Left lung (tissue), 10 donors: ENCODE data around the gene NUDCD3. TPM values are rescaled to one million over a fixed set of nuclear protein-coding genes. Genes with fewer than 3 reads are reported as not detected.

Source experiments
- ATAC-seq: fragments of 200-7000 bp; cut with Tn5 transposase; one replicate; pipeline ENCODE4 v1.9.1; 2020; ENCODE audit warnings: moderate library complexity
- DNase-seq, 4 donors: peaks; one replicate each; pipeline ENCODE4 v3.0.0-alpha.2; 2013 to 2020
- H3K27ac ChIP-seq, 2 donors: fragments of 200-600 bp; sonication (generic) in 1 of 2; one replicate each; pipeline versions ENCODE4 v1.5.0 to v1.8.0; 2020 to 2021
- H3K27me3 ChIP-seq, 2 donors: fragments of 200-600 bp; sonication (generic) in 1 of 2; one replicate each; pipeline versions ENCODE4 v1.5.0 to v1.8.0; 2020 to 2021
- H3K36me3 ChIP-seq, 2 donors: fragments of 200-600 bp; sonication (generic) in 1 of 2; one replicate each; pipeline versions ENCODE4 v1.5.0 to v1.8.0; 2020 to 2021
- H3K4me1 ChIP-seq, 2 donors: fragments of 200-600 bp; one replicate each; pipeline ENCODE4 v1.8.0; 2021
- H3K4me3 ChIP-seq, 2 donors: fragments of 200-600 bp; sonication (generic) in 1 of 2; one replicate each; pipeline versions ENCODE4 v1.5.0 to v1.8.0; 2020 to 2021; ENCODE audit warnings: mild to moderate bottlenecking in 1 of 2
- H3K9me3 ChIP-seq, 2 donors: fragments of 200-600 bp; sonication (generic) in 1 of 2; one replicate each; pipeline versions ENCODE4 v1.5.0 to v1.8.0; 2020 to 2021
- intact Hi-C, 2 donors: fragments of 100-400 bp; cut with DNase I; formaldehyde crosslinking; loops; one replicate each; pipeline versions ENCODE4 v1.11.2 to v1.14.2; 2022
- polyA plus RNA-seq, 6 donors: library from polyadenylated mRNA; unstranded; fragments of 120-200 nt; gene quantifications; one replicate each; pipeline ENCODE4 v1.2.1, GENCODE V29; 2013; ENCODE audit not compliant: insufficient read length in 6 of 6
- total RNA-seq, 2 donors: library from RNA; stranded (reverse); fragmentation: NEBNext Ultra II Directional; extraction: Animal tissue kit (Norgen Biotek cat#: 25700); gene quantifications; one replicate each; pipeline ENCODE4 v1.2.1, GENCODE V29; 2021
- TF ChIP-seq, protein P1 (sequence below), 2 donors: fragments of 200-600 bp; sonication (generic) in 1 of 2; IDR thresholded peaks; one replicate each; pipeline versions ENCODE4 v1.5.0 to v1.8.0; 2021; ENCODE audit warnings: antibody characterized with exemption in 2 of 2
- donor health status: DM: no; HTN: yes; CAD: no.
- donor health status: DM: no; HTN: no; CAD: no.

The NUDCD3 gene
- total and polyA plus RNA-seq, 8 donors = 88.6 to 101 (median 90.7) TPM

DNA sequence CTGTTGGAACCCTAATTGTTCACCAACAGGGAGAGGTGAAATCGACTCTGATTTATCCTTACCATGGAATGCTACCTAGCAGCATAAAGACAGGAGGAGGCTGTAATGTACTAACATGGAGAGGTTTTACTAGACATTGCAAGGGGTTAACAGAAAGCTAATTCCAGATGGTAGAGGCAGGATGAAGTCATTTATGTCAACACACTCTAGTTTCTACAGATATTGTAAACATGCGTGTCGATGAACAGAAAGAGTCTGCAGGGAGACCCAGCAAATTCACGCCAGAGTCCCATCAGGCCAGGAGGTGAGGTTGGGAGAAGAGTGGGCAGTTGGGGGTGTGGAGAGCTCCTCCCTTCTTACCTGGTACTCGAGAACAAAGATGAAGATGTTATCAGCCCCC lies 43.6 kb upstream of the NUDCD3 start:
- H3K36me3 ChIP-seq = no peaks in the 10 kb centered on the region
- H3K9me3 ChIP-seq = no peaks in the 10 kb centered on the region
- intact Hi-C loops = no loop called here
- H3K4me3 ChIP-seq = no peak overlapping the region
- DNase-seq (peak in 1 of 4 donors; percentile 7), ATAC-seq (no peak)
- H3K27me3 ChIP-seq = no peaks in the 10 kb centered on the region
- no peaks in the 10 kb centered on the region for H3K4me1 ChIP-seq
- TF ChIP-seq, protein P1, sequence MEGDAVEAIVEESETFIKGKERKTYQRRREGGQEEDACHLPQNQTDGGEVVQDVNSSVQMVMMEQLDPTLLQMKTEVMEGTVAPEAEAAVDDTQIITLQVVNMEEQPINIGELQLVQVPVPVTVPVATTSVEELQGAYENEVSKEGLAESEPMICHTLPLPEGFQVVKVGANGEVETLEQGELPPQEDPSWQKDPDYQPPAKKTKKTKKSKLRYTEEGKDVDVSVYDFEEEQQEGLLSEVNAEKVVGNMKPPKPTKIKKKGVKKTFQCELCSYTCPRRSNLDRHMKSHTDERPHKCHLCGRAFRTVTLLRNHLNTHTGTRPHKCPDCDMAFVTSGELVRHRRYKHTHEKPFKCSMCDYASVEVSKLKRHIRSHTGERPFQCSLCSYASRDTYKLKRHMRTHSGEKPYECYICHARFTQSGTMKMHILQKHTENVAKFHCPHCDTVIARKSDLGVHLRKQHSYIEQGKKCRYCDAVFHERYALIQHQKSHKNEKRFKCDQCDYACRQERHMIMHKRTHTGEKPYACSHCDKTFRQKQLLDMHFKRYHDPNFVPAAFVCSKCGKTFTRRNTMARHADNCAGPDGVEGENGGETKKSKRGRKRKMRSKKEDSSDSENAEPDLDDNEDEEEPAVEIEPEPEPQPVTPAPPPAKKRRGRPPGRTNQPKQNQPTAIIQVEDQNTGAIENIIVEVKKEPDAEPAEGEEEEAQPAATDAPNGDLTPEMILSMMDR (IDR thresholded peaks at IDR 0.05) = no peak
- no peak overlapping the region for H3K27ac ChIP-seq

DNA sequence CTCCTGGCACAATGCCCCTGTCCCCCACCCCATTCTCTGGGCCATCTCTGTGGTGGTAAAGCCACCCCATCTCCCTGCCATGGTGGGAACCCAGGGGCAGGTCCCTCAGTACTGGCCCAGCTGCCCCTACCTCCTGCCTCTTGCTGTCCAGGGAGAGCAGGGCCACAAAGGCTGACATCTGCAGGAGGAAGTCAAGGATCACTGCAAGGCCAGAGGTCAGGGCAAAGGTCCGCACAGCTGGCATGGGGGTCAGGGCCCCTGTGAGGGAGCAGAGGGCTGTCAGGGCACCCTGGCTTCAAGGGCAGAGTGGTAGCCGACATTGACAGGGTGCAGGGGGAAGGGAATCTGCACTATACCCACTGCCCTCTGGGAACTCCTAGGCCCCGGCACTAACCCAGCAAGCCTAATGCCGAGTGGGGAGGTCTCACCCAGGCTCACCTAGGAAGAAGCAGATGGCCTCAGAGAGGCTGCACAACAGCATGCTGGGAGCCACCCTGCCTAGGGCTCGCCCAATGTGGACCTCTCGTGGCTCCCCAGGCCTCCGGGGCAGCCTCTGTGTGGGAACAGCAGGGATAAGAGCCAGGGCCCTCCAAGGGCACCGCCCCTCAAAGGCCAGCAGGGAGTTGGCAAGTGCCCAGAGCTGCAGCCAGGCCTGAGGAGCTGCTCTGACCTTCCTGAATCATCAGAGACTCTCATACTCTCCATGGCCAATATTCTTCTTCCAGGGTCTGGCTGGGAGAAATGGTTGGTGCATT lies 43.0 kb upstream of the NUDCD3 start:
- Histone ChIP-seq H3K9me3 (no peaks in the 10 kb centered on the region), H3K36me3 (no peaks in the 10 kb centered on the region), H3K4me1 (no peaks in the 10 kb centered on the region), H3K4me3 (no peak overlapping the region), H3K27ac (no peak overlapping the region), H3K27me3 (no peaks in the 10 kb centered on the region)
- TF ChIP-seq, protein P1 (IDR thresholded peaks at IDR 0.05) = no peak
- intact Hi-C loops = no loop called here
- DNase-seq = no peak
- no peak for ATAC-seq

DNA sequence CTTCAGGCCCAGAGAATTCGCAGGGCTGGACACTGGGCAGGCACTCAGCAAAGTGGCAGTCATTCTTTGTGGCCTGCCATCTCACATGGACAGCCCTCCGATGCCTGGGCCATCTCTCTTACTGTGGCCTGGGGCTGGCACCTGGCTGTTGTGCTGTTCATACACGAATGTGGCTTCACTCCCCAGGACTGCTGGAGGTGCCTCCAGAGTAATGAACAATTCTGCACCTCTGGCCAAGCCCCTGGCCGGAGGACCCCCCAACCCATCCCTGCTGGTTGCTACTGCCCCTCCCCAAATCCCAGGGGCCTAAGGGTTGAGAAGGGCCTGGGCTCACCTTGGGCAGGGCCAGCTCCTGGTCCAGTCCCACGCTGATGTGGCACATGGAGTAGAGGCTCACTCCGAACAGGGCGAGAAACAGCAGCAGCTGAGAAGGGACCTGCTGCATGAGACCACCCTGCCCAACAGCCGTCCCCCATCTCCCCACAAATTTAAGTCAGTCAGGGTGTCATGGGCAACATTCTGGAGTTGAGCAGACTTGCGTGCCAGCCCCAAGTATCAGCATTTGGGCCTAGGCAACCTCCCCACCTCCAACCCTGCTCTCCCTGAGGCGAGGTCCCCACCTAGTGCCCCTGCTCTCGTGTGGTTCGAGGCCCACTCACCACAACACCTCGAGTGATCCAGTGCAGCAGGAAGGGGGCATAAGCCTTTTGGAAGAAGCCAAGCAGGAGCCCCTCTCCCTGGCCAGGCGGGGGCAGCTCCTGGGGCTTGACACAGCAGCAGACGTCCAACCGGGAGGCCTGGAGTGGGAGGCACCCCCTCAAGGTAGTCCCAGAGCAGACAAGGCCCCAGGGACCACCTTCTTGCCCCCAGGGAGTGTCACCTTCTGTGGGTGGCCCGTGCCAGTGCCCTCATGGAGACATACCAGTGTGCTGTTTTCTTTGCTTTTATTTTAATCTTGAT lies 41.2 kb upstream of the NUDCD3 start:
- no peaks in the 10 kb centered on the region for H3K27me3 ChIP-seq
- TF ChIP-seq, protein P1 (IDR thresholded peaks at IDR 0.05) = no peak
- peaks cover 0 to 16% of the 10 kb centered on the region in 2 donors for H3K9me3 ChIP-seq
- no peak overlapping the region for H3K4me3 ChIP-seq
- H3K27ac ChIP-seq = no peak overlapping the region
- H3K4me1 ChIP-seq = no peaks in the 10 kb centered on the region
- no peak for ATAC-seq
- intact Hi-C loops = no loop called here
- no peak for DNase-seq
- no peaks in the 10 kb centered on the region for H3K36me3 ChIP-seq

DNA sequence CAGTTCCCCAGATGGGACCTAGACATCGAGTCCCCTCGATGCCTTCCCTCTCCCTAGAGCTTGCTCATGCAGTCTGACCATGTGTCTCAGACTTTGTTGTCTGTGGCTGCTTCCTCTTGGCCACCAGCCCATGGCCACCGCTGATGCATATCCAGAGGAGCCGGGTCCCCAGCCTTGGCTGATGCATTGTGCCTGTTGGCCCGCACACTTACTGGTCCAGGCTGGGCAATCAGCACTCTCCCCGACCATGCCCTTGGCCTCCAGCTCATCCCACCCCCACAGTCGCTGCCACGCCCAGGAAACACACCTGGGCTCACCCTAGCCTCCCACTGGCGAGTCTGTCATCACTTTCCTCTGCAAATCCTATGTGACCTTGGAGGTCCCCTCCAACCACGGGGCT lies 40.5 kb upstream of the NUDCD3 start:
- DNase-seq (no peak), ATAC-seq (no peak)
- H3K9me3 ChIP-seq = peaks cover 0 to 23% of the 10 kb centered on the region in 2 donors
- H3K27ac ChIP-seq = no peak overlapping the region
- intact Hi-C loops = no loop called here
- H3K36me3 ChIP-seq = no peaks in the 10 kb centered on the region
- no peaks in the 10 kb centered on the region for H3K27me3 ChIP-seq
- H3K4me3 ChIP-seq = no peak overlapping the region
- no peaks in the 10 kb centered on the region for H3K4me1 ChIP-seq
- TF ChIP-seq, protein P1 (IDR thresholded peaks at IDR 0.05) = no peak

DNA sequence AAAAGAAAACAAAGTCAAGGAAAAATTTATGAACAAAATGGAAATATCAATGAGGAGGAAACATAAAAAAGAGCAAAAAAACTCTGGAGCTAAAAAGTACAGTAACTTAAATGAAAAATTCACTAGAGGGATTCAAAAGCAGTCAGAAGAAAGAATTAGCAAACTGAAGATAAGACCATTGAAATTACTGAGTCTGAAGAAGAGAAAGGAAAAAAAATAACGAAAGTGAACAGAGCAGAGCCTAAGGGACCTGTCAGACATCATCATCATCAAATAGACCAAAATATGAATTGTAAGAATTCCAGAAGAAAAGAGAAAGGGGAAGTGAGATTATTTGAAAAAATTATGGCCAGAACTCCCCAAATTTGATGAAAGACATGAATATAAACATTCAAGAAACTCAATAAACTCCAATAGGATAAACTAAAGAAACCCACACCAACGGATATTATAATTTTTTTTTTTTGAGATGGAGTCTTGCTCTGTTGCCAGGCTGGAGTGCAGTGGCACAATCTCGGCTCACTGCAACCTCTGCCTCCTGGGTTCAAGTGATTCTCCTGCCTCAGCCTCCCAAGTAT lies 34.4 kb upstream of the NUDCD3 start:
- DNase-seq = no peak
- H3K27ac ChIP-seq = no peak overlapping the region
- H3K4me1 ChIP-seq = no peaks in the 10 kb centered on the region
- H3K36me3 ChIP-seq = no peaks in the 10 kb centered on the region
- ATAC-seq = no peak
- no peaks in the 10 kb centered on the region for H3K27me3 ChIP-seq
- TF ChIP-seq, protein P1 (IDR thresholded peaks at IDR 0.05) = no peak
- H3K9me3 ChIP-seq = peaks cover 0 to 44% of the 10 kb centered on the region in 2 donors
- intact Hi-C loops = no loop called here
- no peak overlapping the region for H3K4me3 ChIP-seq
